ENCODE results near the gene PRELP. TPM values are rescaled to one million over a fixed set of nuclear protein-coding genes. Genes with fewer than 3 reads are reported as not detected.

PRELP gene
- total and polyA plus RNA-seq, 9 of the 15 experiments (the other 6 are each of a cell fraction or from before 2014, with no cell fraction given) = 0.04 TPM; not detected in 8

GRCh38 chr1:203464743-203465142 is 10.9 kb upstream of the PRELP start (continued):
- TF ChIP-seq, protein P1, sequence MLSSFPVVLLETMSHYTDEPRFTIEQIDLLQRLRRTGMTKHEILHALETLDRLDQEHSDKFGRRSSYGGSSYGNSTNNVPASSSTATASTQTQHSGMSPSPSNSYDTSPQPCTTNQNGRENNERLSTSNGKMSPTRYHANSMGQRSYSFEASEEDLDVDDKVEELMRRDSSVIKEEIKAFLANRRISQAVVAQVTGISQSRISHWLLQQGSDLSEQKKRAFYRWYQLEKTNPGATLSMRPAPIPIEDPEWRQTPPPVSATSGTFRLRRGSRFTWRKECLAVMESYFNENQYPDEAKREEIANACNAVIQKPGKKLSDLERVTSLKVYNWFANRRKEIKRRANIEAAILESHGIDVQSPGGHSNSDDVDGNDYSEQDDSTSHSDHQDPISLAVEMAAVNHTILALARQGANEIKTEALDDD (IDR thresholded peaks at IDR 0.05) = no peak
- TF ChIP-seq ZNF41 (CRISPR knock-in tag; conservative IDR thresholded peaks at IDR 0.05) (no peak), SAFB2 (IDR thresholded peaks at IDR 0.05; ENCODE audit: borderline replicate concordance, low read depth, low read length, severe bottlenecking) (no peak)

GRCh38 chr1:203465146-203465798 is 10.3 kb upstream of the PRELP start:
- no peak overlapping the region for H3K27ac ChIP-seq (ENCODE audit: extremely low read depth, low read depth, low read length)
- FAIRE-seq (no peak), DNase-seq (ENCODE audit: extremely low read depth in 1 of 4, low spot score in 3 of 4) (no peak), ATAC-seq (no peak)
- BruUV-seq (replicated peaks) = no TSS peak
- H3K36me3 ChIP-seq (ENCODE audit: control insufficient read depth, insufficient read depth, low read length) = no peaks in the 10 kb centered on the region
- H3K9me1 ChIP-seq (ENCODE audit: control insufficient read depth, insufficient read depth, low read length) = no peaks in the 10 kb centered on the region
- peaks cover 52 to 69% of the 10 kb centered on the region in 2 experiments for H3K27me3 ChIP-seq (ENCODE audit: control insufficient read depth in 2 of 2, insufficient read depth in 2 of 2, low read length in 2 of 2)
- WGBS (ENCODE audit: insufficient coverage, low coverage, missing lambda C conversion rate) = 0% methylated on average over 11 of the region's 11 CpGs
- H2AFZ ChIP-seq (ENCODE audit: low read depth, low read length) = no peak overlapping the region
- no peaks in the 10 kb centered on the region for H3K79me2 ChIP-seq (ENCODE audit: control insufficient read depth, insufficient read depth, low read length)
- no peak overlapping the region for H3K9ac ChIP-seq (ENCODE audit: insufficient read depth in 1 of 2, low read depth in 2 of 2, low read length in 2 of 2)
- ChIA-PET POLR2A (interaction anchor here (4.7 kb wide), 1 partner anchor 11 kb away, joined by 20 read pairs; the partner anchor contains the start of gene PRELP), CTCF (ENCODE audit: low intra/inter-chr PET ratio) (no interaction called here)
- H3K4me3 ChIP-seq = no peak overlapping the region
- in situ Hi-C loops (cut with MboI) = no loop called here
- TF ChIP-seq ETV1 (tag; conservative IDR thresholded peaks at IDR 0.05; ENCODE audit: low read depth) = no peak
- no peak for TF ChIP-seq BRF2 (IDR thresholded peaks at IDR 0.05; ENCODE audit: borderline replicate concordance, insufficient read depth, insufficient read length)
- TF ChIP-seq TRIM28 (IDR thresholded peaks at IDR 0.05) = no peak
- no peak for TF ChIP-seq RBM25 (IDR thresholded peaks at IDR 0.05; ENCODE audit: low read depth, low read length, severe bottlenecking)
- TF ChIP-seq SIN3B (IDR thresholded peaks at IDR 0.05; ENCODE audit: low read depth) = no peak
- TF ChIP-seq ZNF695 (CRISPR knock-in tag; IDR thresholded peaks at IDR 0.05) = no peak
- no peak overlapping the region for H3K4me2 ChIP-seq (ENCODE audit: insufficient read depth, low read length)
- H3K9me3 ChIP-seq (replicated peaks; ENCODE audit: control insufficient read depth, insufficient read depth, low read depth, low read length) = no peaks in the 10 kb centered on the region
- H4K20me1 ChIP-seq (replicated peaks; ENCODE audit: control insufficient read depth, insufficient read depth, low read length) = peaks cover 13% of the 10 kb centered on the region
- intact Hi-C loops (cut with micrococcal nuclease) = no loop called here
- no peaks in the 10 kb centered on the region for H3K4me1 ChIP-seq (replicated peaks in 1 of 2; ENCODE audit: control insufficient read depth in 2 of 2, insufficient read depth in 2 of 2, low read length in 2 of 2)
